Iris pigment epithelial cell (primary cell): ENCODE measurements around the gene AQP5.

Experiments used
- DNase-seq: peaks from one replicate; pipeline ENCODE4 v3.0.0-alpha.2; 2011; ENCODE audit warnings: low read depth

Gene AQP5

GRCh38 chr12:49961111-49961922 lies at the start of gene AQP5:
AQP5 (plus strand) TSS chr12:49961872; CDS start chr12:49962018, 146 bp downstream.
- DNase-seq, result no peak

DNA sequence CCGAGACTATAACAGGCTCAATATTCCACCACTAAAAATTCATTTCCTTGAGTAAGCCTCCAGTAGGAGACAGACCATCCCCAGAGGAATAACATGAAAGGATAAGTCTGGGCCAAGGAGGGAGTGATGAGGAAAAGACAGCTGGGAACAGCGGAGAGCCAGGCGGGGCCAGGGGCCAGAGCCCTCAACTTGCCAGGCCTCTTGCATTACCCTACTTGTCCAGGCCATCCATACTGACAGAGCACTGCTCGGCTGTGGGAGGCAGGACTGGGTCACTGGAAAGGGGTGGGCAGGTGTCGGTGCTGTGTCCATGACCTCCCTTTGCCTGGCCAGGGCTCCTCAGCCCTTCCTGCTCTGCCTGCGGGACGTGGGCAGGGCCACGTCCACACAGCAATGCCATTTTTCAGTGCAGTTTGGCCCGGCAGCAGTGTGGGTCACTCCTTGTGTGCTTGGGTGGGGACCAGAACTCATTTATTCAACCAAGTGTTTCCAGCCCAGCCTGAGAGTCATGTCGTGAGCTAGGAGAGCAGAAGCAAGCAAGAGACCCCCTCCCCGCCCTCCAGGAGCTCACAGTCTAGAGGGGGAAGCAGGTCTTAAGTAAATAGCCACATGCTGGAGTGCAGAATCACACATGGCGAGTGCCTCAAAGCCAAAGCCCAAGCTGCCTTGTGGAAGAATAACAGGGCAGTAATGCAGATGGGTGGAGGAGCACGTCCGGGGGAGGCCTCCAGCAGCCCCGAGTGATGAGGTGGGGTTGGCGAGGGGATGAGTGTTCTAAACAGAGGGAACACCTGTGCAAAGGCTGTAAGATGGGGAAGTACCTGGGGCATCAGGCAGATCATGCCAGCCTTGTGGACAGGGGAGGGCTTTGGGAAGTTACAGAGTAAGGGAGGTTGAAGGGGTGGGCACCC lies 49.1 kb upstream of the AQP5 start:
- DNase-seq, result no peak

DNA sequence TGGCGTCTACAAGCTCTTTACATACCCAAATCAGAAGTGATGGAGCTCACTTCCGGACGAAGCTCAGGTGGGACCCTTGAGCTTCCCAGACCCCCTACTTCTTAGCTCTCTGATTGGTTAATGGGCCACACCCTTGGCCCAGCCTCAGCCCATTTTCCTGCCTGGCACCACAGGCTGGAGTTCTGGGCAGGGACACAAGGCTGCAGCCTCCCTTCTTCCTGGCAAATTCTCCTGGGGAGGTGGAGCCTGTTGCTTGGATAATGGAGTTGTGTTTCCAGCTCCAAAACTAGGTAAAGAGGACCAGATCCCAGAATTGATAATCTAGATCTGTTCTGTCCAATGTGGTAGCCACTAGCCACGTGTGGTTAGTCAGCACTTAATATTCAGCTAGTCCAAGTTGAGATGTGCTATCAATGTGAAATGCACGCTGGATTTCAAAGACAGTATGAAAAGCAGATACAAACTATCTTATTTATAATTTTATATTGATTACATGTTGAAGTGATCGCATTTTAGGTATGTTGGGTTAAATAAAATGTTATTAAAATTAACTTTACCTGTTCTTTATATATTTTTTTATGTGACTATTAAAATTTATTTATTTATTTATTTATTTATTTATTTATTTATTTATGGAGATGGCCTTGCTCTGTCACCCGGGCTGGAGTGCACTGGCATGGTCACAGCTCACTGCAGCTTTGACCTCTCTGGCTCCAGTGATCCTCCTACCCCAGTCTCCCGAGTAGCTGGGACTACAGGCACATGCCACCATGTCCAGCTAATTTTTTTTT lies 45.3 kb upstream of the AQP5 start:
- no peak for DNase-seq

DNA sequence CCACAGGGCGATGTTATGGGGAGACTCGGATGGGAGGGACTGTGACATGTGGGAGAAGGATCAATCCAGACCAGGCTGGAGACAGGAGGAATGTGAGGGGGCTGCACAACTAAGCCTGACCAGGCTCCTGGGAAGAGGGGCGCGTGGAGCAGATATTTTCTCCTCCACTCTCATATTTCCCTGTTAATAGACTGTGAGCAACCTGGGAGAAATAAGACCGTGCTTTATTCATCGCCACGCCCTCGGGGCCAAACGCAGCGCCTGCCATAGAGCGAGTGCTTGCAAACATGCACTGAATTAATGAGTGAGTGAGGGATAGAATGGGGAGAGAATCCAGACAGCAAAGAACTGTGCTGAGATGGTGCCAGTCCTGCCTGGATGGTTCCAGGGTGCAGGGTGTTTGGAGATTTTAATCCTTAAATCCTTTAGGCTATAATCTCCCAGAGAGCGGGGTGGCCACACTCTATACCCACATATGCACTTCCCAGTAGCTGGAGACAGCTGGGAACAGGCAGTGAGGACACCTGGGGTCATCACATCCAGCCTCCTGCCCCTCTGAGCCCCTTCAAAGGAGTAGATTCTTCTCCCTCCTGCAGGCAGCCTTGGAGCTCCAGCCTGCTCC lies 44.4 kb upstream of the AQP5 start:
- no peak for DNase-seq

DNA sequence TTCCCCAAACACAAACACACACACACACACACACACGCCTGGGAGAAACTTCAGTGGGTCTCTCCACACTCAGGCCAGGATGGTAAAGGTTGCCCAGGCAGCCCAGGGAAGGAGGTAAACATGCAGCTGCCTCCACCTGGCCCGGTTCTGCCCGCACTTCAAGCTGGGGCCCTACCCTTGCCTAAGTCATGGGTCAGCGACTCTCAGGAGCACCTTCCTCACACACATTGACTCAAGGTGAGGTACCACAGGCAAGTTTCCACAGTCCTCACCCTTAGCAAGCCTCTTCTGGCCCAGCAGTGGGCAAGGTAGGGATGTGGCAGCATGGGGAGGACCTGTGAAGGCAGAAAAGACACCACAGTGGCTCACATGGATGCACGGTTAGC lies 43.9 kb upstream of the AQP5 start:
- no peak for DNase-seq

DNA sequence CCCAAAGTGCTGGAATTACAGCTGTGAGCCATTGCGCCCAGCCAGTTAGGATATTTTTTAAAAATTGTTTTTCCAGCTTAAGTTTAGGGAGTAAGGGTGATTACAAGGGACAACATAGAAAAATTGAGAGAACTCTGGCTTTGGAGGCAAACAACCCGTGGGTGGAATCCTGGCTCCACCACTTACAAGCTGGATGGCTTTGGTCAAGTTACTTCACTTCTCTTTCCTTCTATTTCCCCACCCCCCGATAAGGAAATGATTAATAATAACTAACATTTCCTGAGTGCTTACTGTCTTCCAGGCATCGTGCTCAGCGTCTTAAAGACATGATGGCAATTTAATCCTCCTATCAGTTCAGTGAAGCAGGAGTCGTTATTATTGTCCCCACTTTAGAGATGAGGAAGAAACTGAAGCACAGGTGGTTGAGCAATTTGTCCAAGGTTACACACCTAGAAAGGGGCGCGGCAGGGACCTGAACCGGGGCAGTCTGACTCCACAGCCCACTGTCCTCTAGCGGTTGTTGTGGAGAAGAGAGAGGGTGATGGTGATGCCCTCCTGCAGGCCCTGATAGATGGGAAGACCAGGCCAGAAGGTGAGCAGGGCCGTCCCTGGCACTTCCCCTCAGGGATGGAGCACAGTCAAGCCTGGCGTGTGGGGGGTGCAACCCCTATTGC lies 41.3 kb upstream of the AQP5 start:
- DNase-seq, result peak; percentile 83

DNA sequence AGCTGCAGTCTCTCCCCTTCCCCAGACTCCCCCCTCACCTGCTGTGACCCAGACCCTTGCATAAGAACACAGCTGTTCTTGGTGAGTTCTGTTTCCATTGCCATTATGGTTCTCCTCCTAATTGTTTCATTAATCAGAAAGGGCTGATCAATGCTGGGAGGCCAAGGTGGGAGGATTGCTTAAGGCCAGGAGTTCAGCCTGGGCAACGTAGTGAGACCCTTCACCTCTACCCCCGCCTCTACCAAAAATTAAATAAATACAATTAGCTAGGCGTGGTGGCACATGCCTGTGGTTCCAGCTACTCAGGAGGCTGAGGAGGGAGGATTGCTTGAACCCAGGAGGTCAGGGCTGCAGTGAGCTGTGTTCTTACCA lies 40.8 kb upstream of the AQP5 start:
- DNase-seq, result no peak

DNA sequence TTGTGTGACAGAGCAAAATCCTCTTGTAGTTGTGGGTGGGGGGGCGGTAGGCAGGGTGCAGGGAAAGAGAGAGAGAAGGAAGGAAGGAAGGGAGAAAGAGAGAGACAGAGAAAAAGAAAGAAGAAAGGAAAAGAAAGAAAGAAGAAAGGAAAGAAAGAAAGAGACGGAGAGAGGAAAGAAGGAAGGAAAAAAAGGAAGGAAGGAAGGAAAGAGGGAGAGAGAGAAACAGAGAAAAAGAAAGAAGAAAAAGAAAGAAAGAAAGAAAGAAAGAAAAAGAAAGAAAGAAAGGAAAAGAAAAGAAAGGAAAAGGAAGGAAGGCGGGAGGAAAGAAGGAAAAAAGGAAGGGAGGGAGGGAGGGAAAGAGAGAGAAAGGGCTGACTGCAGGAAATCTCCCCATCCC lies 40.4 kb upstream of the AQP5 start:
- no peak for DNase-seq

- DNase-seq, result no peak
Measured at GRCh38 chr12:49921936-49922335, 39.7 kb upstream of the AQP5 start.

DNA sequence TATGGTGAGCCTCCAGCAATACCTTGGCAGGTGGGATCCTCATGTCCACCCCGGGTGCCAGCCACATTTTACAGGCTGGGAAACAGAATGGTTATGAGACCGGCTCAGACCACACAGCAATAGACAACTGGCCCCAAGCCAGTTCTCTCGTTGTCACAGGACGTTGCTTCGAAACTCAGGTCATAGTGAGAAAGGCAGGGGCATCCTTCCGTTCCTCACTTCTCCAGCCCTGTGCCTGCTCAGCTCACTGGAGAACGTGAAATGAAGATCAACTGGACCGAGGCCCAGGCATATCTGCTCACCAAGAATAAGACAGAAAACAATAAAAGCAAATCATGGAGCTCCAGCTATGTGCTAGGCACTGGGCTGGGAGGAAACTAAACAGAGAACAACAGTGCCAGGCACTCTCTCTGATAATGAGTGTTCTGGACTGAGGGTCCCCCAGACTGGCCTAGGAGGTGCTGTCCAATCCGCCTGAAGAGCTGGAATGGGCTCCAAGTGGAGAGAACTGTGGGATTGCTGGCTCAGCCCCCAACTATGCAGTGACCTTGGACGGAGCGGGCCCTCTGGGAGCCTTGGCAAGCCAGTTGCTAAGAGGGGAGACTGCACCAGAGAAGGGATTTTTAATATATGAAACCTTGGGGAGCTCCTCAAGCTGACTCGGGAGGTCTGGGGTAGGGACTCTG lies 39.2 kb upstream of the AQP5 start:
- DNase-seq, result no peak

DNA sequence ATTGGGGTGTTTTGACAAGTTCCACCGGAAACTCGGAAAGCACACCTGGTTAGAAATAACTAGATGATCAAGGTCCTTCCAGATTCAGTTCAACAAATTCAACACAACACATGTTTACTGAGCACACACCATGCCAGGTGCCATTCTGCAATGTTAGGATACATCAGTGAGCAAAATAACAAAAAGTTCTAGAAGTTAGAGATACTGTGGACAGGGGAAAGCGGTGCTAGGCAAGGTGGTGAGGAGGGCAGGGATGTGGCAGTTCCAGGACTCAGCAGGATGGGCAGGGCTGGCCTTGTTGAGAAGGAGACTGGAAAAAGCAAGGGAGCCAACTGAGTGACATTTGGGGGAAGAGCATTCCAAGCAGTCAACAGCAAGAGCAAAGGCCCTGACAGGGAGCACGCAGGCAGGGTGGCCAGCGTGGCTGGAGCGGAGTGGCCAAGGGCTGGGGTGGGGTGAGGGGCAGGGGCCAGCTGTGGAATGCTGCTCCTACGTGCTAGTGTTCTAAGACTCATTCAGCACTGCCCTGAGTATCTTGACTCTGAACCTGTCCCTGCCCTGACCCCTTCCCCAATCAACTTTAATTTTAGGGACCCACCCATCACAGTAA lies 38.5 kb upstream of the AQP5 start:
- no peak for DNase-seq

GRCh38 chr12:49923880-49924556 lies 37.7 kb upstream of the AQP5 start:
- DNase-seq, result no peak

GRCh38 chr12:49924628-49925246 lies 36.9 kb upstream of the AQP5 start:
- no peak for DNase-seq

- no peak for DNase-seq
Measured at GRCh38 chr12:49925433-49926204, 36.1 kb upstream of the AQP5 start.

- DNase-seq, result no peak
Measured at GRCh38 chr12:49928471-49928870, 33.2 kb upstream of the AQP5 start.

DNA sequence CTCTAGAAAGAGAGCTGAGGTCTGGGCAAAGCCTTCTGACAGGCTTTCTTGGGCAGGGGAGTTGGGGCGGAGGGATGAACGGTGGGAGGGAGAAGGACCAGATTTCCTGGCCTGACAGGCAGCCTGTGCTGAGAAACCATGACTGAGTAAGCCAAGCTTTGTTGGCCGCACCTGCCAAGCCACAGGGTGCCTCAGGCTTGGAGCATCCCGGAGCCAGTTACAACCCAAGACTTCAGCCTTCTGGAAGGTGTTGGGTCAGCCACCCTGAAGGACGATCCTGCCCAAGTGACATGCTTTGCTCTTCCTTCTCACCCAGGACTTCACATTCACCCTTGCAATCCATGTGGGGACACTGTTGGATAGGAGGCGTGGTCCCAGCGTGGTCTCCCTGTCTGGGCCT lies 32.1 kb upstream of the AQP5 start:
- no peak for DNase-seq

- DNase-seq, result peak; percentile 83
Measured at GRCh38 chr12:49930515-49931288, 31.0 kb upstream of the AQP5 start.

- DNase-seq, result no peak
Measured at GRCh38 chr12:49932023-49932422, 29.6 kb upstream of the AQP5 start.
